HG02588 (cell line): ENCODE data around the gene MALT1.
"Not testable (repeated sequence)": the region's sequence is repeated elsewhere in the genome, so short reads cannot be mapped to it uniquely, and the experiment has no call there.

Experiments used
- ATAC-seq: cut with Tn5 transposase; IDR thresholded peaks from one replicate; pipeline ENCODE4 v1.9.1; 2021; ENCODE audit warnings: mild to moderate bottlenecking, moderate library complexity; ENCODE audit not compliant: unreplicated experiment

The MALT1 gene

GRCh38 chr18:58727776-58728500, 56.7 kb downstream of the MALT1 start:
- no peak for ATAC-seq

GRCh38 chr18:58728719-58729118, 57.5 kb downstream of the MALT1 start:
- no peak for ATAC-seq

- ATAC-seq: no peak
These were observed 59.4 kb downstream of the MALT1 start for GRCh38 chr18:58730618-58731017.

- no peak for ATAC-seq
These were observed 61.2 kb downstream of the MALT1 start for GRCh38 chr18:58732471-58732870.

- ATAC-seq: no peak
These were observed 62.6 kb downstream of the MALT1 start for GRCh38 chr18:58733866-58734265.

GRCh38 chr18:58738322-58738721, 67.1 kb downstream of the MALT1 start:
- no peak for ATAC-seq

GRCh38 chr18:58745914-58746313, 74.6 kb downstream of the MALT1 start:
- no peak for ATAC-seq

- ATAC-seq: no peak
These were observed 77.8 kb downstream of the MALT1 start for GRCh38 chr18:58748899-58749595.

- ATAC-seq: no peak
These were observed 82.7 kb downstream of the MALT1 start for GRCh38 chr18:58753976-58754375.

GRCh38 chr18:58754544-58755068, 83.3 kb downstream of the MALT1 start:
- no peak for ATAC-seq

- ATAC-seq: no peak
These were observed 84.2 kb downstream of the MALT1 start for GRCh38 chr18:58755304-58756010.

- no peak for ATAC-seq
These were observed 84.9 kb downstream of the MALT1 start for GRCh38 chr18:58756148-58756547.

GRCh38 chr18:58756596-58757240, 85.5 kb downstream of the MALT1 start:
- no peak for ATAC-seq

- not testable (repeated sequence) for ATAC-seq
These were observed 86.1 kb downstream of the MALT1 start for GRCh38 chr18:58757351-58757750.

- ATAC-seq: no peak
These were observed 86.8 kb downstream of the MALT1 start for GRCh38 chr18:58758046-58758445.

- no peak for ATAC-seq
These were observed 87.3 kb downstream of the MALT1 start for GRCh38 chr18:58758606-58759005.

GRCh38 chr18:58761241-58761969, 90.1 kb downstream of the MALT1 start:
- ATAC-seq: peak; percentile 58

GRCh38 chr18:58761970-58762780, 90.9 kb downstream of the MALT1 start:
- no peak for ATAC-seq

- no peak for ATAC-seq
These were observed 91.5 kb downstream of the MALT1 start for GRCh38 chr18:58762781-58763171.

GRCh38 chr18:58766164-58766563, 94.9 kb downstream of the MALT1 start:
- no peak for ATAC-seq
